BE2C (cell line): ENCODE measurements around the gene THSD7B.
"Not testable (repeated sequence)": the region's sequence is repeated elsewhere in the genome, so short reads cannot be mapped to it uniquely, and the experiment has no call there.

ENCODE experiments used
- DNase-seq: peaks from one replicate; pipeline ENCODE4 v3.0.0-alpha.2; 2020
- H3K27me3 ChIP-seq: fragments of 250-450 bp; sonication (Bioruptor Pico); 2 replicates; pipeline ENCODE4 v1.5.1; 2020; ENCODE audit warnings: mild to moderate bottlenecking
- H3K36me3 ChIP-seq: fragments of 250-450 bp; sonication (Bioruptor Pico); 2 replicates; pipeline ENCODE4 v1.5.1; 2020; ENCODE audit warnings: mild to moderate bottlenecking
- H3K4me1 ChIP-seq: fragments of 250-450 bp; sonication (Bioruptor Pico); 2 replicates; pipeline ENCODE4 v1.5.1; 2020
- H3K4me3 ChIP-seq: 2 replicates; pipeline ENCODE4 v1.5.1; 2011; ENCODE audit warnings: low read depth, low read length
- H3K9me3 ChIP-seq: fragments of 250-450 bp; sonication (Bioruptor Pico); 2 replicates; pipeline ENCODE4 v1.5.1; 2020
- TF ChIP-seq, protein P1 (sequence below): IDR thresholded peaks from 2 replicates; pipeline ENCODE4 v1.5.1; 2012; ENCODE audit warnings: mild to moderate bottlenecking, low read depth, low read length

Gene THSD7B

DNA sequence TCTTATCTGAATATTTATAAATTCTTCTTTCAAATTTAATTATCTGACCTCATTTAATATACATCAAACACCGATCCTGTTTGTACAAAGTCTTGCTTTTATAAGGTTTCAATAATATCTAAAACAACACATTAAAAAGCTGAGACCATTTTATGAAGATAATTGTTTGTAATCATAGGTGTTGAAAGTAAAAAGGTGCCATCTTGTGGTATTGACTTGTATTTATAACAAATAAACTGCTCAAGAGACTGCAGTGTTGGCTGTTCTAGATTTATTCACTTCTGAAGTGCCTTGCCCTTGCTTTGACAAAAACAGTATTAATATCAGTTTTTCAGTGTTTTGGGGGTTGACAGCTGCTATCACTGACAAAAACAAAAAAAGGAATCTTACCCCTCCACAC is 912.1 kb downstream of the THSD7B start:
- no peaks in the 10 kb centered on the region for H3K9me3 ChIP-seq
- H3K36me3 ChIP-seq: no peaks in the 10 kb centered on the region
- H3K4me3 ChIP-seq: no peak overlapping the region
- TF ChIP-seq, protein P1, sequence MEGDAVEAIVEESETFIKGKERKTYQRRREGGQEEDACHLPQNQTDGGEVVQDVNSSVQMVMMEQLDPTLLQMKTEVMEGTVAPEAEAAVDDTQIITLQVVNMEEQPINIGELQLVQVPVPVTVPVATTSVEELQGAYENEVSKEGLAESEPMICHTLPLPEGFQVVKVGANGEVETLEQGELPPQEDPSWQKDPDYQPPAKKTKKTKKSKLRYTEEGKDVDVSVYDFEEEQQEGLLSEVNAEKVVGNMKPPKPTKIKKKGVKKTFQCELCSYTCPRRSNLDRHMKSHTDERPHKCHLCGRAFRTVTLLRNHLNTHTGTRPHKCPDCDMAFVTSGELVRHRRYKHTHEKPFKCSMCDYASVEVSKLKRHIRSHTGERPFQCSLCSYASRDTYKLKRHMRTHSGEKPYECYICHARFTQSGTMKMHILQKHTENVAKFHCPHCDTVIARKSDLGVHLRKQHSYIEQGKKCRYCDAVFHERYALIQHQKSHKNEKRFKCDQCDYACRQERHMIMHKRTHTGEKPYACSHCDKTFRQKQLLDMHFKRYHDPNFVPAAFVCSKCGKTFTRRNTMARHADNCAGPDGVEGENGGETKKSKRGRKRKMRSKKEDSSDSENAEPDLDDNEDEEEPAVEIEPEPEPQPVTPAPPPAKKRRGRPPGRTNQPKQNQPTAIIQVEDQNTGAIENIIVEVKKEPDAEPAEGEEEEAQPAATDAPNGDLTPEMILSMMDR: no peak
- no peaks in the 10 kb centered on the region for H3K4me1 ChIP-seq
- H3K27me3 ChIP-seq: no peaks in the 10 kb centered on the region
- DNase-seq: no peak

DNA sequence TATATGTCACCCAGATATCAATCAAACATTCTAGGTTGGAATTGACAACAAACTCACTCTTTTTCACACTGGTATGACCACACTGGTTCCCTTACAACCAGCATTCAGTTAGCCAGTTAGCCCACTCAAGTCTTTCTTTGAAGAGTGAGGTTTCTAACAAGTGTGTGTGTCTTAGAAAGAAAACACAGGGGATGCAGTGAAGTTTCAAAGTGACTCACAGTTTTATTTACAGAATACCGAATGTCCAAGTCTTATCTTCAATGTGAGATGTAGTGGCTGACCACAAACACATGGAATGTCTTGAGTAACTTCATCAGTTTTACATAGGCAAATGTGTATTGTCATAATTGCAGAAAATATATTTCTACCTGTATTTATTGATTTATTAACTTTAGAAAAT is 924.2 kb downstream of the THSD7B start:
- Histone ChIP-seq H3K4me3 (no peak overlapping the region), H3K27me3 (no peaks in the 10 kb centered on the region), H3K36me3 (no peaks in the 10 kb centered on the region), H3K4me1 (no peaks in the 10 kb centered on the region), H3K9me3 (no peaks in the 10 kb centered on the region)
- DNase-seq: no peak
- TF ChIP-seq, protein P1: no peak

DNA sequence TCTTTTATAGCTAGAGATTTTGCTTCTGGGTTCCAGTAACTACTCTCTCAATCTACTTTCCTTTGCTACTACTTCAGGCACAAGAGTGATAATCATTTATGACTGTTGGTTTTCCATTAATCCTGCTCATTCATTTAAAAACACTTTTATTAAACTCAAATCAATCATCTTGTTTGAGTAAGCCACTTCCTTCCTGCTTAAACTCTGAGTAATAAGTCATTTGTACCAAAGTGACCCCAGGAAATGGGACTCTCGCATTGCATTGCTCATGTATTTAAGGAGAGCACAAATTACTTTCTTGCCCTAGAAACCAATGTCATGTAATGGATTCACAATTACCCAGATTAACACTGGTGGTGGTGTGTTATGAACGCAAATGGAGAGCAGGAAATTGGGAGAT is 928.2 kb downstream of the THSD7B start:
- Histone ChIP-seq H3K4me3 (no peak overlapping the region), H3K9me3 (no peaks in the 10 kb centered on the region), H3K4me1 (no peaks in the 10 kb centered on the region), H3K36me3 (no peaks in the 10 kb centered on the region), H3K27me3 (no peaks in the 10 kb centered on the region)
- no peak for DNase-seq
- TF ChIP-seq, protein P1: no peak

DNA sequence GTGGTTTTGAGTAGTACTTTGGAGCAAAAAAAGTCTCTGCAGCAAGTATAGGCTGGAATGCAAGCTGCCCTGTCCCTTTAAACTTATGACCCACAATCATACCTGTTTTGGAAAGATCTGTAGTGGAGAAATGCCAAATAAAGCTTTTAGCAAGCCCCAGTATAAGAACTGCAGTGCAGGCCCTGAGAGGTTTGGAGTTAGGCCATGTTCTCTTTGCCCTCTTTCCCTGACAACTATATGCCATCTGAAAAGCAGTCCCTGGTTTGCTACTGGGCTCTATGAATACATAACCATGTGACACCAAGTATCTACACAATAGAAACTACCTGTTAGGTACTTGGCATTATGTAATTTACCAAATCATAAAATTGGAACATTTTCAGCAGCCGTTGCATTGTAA is 931.6 kb downstream of the THSD7B start:
- no peaks in the 10 kb centered on the region for H3K9me3 ChIP-seq
- no peaks in the 10 kb centered on the region for H3K27me3 ChIP-seq
- no peaks in the 10 kb centered on the region for H3K36me3 ChIP-seq
- TF ChIP-seq, protein P1: no peak
- no peak overlapping the region for H3K4me3 ChIP-seq
- DNase-seq: no peak
- H3K4me1 ChIP-seq: no peaks in the 10 kb centered on the region

DNA sequence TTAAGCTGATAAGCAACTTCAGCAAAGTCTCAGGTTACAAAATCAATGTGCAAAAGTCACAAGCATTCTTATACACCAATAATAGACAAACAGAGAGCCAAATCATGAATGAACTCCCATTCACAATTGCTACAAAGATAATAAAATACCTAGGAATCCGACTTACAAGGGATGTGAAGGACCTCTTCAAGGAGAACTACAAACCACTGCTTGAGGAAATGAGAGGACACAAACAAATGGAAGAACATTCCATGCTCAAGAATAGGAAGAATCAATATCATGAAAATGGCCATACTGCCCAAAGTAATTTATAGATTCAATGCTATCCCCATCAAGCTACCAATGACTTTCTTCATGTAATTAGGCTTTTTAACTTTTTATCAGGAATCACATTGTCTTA is 934.9 kb downstream of the THSD7B start:
- H3K4me1 ChIP-seq, H3K9me3 ChIP-seq, H3K27me3 ChIP-seq, H3K4me3 ChIP-seq, DNase-seq, H3K36me3 ChIP-seq: not testable (repeated sequence)

DNA sequence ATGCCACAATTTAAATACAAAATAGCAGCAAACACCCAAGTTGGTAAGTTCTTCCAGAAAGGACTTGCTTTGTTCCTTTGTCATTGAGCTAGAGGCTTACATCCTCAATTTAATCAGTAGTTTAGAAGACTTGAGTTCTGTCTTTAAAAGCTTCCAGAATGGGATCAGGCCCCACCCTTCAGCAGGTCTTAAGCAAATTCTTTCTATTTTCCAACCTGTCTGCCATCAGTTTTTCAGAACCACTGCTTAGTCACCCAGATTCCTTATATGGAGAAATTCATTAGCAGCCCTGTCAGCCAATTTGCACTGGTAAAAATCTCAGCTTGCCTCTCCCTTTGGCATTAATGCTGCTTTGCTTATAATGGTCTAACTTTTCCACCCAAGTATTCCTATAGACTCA is 935.3 kb downstream of the THSD7B start:
- TF ChIP-seq, protein P1: no peak
- no peak for DNase-seq
- Histone ChIP-seq H3K9me3 (no peaks in the 10 kb centered on the region), H3K27me3 (no peaks in the 10 kb centered on the region), H3K4me3 (no peak overlapping the region), H3K4me1 (no peaks in the 10 kb centered on the region), H3K36me3 (no peaks in the 10 kb centered on the region)

DNA sequence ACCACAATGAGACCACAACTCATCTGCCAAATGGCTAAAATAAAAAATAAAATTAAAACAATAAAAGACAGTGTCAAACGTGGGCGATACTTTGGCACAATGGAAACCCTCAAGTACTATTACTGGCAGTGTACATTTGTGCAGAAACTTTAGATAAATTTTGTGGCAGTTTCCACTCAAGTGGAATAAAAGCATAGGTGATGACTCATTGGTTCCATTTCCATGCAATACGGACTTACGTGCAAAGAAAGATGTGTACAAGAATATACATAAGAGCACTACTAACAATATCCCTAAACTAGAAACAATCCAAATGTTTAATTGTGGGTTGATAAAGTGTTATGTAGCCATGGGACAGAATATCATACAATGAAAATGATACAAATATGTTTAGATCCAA is 940.0 kb downstream of the THSD7B start:
- no peak overlapping the region for H3K4me3 ChIP-seq
- DNase-seq: no peak
- no peaks in the 10 kb centered on the region for H3K27me3 ChIP-seq
- H3K9me3 ChIP-seq: no peaks in the 10 kb centered on the region
- no peaks in the 10 kb centered on the region for H3K4me1 ChIP-seq
- H3K36me3 ChIP-seq: no peaks in the 10 kb centered on the region
- TF ChIP-seq, protein P1: no peak
